Right renal pelvis (tissue), 4 donors: ENCODE data around the gene KNDC1. TPM values are rescaled to one million over a fixed set of nuclear protein-coding genes. Genes with fewer than 3 reads are reported as not detected.
"Not testable (repeated sequence)": the region's sequence is repeated elsewhere in the genome, so short reads cannot be mapped to it uniquely, and the experiment has no call there.

Experiments used
- DNase-seq, 4 donors: peaks; one replicate each; pipeline ENCODE4 v3.0.0-alpha.2; 2013; ENCODE audit warnings: low read depth in 4 of 4, low spot score in 3 of 4, missing footprints in 1 of 4
- polyA plus RNA-seq, 4 donors: library from polyadenylated mRNA; unstranded; fragments of 120-200 nt; gene quantifications; one replicate each; pipeline ENCODE4 v1.2.1, GENCODE V29; 2013; ENCODE audit not compliant: insufficient read length in 4 of 4

The KNDC1 gene
- polyA plus RNA-seq, 4 donors = 5.9 to 9.9 (median 7.1) TPM

- DNase-seq = no peak
These were observed 93.4 kb downstream of the KNDC1 start for GRCh38 chr10:133253361-133253955.

- no peak for DNase-seq
These were observed 94.6 kb downstream of the KNDC1 start for GRCh38 chr10:133254421-133255120.

DNA sequence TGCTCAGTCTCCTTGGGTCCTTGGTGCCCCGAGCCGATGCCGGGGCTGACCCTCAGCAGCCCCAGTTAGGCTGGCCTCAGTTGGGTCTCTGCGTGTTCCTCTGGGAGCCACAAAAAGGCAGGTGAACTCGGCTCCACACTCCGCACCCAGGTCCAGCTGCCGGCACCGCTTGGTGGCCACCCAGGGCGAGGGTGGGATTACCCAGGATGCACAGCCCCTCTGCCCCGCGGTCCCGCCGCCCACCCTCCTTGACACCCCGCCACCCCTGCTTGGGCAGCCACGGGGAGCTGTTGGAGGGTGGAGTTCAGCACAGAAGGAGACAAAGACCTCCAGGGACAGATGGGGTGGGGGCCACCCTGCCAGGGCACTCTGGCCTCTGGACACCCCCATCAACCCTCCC, 95.3 kb downstream of the KNDC1 start:
- DNase-seq = no peak

- DNase-seq = no peak
These were observed 97.6 kb downstream of the KNDC1 start for GRCh38 chr10:133257489-133258065.

- DNase-seq = no peak
These were observed 98.2 kb downstream of the KNDC1 start for GRCh38 chr10:133258066-133258817.

DNA sequence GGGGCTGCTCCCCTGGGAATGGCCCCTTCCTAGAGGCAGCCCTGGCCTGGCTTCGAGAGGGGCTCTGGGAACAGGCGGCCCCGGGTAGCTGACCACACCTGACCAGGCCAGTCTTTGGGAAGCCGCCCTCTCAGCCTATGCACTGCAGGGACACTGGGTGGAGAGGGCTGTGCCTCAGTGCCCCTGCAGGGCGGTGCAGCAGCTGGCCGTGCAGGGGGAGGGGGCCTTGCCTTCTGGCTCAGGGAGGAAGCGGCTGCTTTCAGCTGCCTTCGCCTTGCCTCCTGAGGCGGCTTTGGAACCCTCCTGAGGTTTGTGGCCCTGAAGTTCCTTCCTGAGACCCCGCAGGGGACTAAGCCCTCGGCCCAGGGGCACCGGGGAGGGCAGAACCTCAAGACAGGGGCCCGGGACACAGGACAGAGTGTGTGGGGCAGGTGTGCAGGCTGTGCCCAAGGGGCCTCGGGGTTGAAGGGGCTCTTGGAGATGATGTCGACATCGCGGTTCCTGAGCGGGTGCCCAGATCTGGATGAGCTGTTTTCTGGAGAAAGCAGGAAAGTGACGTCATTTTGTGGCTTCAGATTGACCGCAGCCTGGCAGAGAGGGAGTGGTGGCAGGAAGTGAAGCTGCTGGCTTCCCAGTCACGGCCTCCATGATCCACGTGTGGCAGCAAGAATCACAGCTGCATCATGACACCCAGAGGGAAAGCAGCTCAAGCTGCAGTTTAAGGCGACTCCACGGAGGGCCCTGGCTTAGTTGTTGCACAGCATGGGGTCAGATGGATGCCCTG, 99.0 kb downstream of the KNDC1 start:
- no peak for DNase-seq

- DNase-seq = no peak
These were observed 99.6 kb downstream of the KNDC1 start for GRCh38 chr10:133259602-133259989.

DNA sequence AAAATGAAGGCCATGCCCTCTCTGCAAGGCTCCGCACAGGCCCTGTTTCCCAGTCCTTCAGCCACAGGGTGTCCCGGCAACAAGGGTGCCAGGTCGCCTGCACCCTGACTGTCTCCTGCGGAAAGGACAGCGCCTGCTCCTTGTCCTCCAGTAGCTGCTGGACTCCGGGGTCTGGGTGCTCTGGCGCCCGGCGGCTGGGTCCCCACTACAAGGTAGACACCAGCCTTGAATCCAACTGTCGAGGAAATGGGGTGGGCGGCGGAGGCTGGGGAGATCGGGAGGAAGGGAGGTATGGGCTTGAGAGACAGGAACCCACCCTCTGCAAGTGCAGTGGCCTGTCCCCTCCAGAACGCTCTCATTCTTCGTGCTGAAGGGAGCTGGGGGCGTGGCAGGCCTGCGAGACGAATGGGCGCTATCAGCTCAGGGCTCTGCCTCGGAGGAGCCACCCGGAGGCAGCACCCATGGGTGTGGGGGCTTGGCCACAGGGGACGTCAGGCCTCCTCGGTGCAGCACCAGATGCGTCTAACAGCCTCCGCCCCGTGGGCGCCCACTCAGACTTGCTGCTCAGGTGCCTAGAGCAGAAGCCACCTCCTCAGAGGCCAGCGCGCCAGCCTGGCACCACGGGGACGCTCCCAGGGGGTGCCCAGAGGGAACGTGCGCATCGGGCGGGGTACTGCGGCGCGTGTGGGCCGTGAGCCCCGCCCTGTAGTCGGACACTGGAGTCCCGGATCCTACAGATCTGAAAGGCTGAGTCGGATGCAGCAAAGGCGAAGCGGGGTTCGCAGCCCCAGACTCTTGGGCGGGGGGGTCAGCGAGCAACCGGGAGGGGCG, 101.1 kb downstream of the KNDC1 start:
- DNase-seq = no peak

DNA sequence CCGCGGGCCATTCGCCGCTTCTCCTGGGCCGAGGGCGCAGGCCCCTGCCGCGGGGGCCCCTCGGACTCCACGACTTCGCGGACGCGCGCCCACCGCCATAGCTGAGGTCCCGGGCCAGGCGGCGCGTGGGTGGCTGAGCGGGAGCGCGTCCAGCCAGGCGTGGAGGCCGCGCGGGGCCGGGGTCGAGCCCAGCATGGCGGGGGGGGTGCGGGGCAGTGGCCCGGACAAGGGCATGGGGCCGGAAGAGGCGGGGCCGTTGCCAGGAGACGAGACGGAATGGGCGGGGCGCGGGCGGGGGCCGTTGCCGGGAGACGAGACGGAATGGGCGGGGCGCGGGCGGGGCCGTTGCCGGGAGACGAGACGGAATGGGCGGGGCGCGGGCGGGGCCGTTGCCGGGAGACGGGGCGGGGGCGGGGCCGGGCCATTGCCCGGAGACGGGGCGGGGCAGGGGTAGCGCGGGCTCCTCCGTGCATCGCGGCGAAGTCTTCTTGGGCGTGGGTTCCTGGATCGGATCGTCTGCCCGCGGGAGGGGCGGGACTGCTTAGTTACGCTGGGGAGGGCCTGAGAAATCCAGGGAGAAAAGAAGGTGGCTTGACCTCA, 101.8 kb downstream of the KNDC1 start:
- no peak for DNase-seq

DNA sequence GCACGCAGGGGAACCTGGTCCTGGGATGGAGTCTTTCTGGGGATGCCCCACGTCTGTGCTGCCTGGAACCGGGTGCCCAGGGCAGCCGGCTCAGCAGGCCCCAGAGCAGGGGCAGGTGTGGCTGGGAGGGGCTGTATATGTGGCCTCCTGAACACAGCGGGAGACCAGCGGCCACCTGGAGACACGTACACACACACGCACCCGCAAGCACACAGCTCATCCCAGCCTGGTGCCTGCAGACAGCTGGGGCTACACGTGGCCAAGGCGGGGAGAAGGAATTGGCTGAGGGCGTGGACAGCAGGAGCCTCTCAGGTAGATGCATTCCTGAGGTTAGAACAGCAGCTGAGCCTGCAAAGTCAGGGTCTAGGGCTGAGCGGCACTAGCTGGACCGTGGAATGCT, 102.7 kb downstream of the KNDC1 start:
- DNase-seq = no peak

- DNase-seq = no peak
These were observed 103.7 kb downstream of the KNDC1 start for GRCh38 chr10:133263674-133264073.

GRCh38 chr10:133264461-133264860, 104.4 kb downstream of the KNDC1 start:
- DNase-seq = no peak

DNA sequence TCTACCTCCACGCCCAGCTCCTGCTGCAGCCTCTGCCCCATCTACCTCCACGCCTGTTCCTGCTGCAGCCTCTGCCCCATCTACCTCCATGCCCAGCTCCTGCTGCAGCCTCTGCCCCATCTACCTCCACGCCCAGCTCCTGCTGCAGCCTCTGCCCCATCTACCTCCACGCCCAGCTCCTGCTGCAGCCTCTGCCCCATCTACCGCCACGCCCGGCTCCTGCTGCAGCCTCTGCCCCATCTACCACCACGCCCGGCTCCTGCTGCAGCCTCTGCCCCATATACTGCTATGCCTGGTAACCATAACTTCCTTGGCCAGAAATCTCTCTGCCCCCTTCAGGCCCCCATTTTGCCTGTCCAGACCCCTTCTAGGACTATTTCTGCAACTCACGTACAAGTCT, 105.0 kb downstream of the KNDC1 start:
- DNase-seq = not testable (repeated sequence)

DNA sequence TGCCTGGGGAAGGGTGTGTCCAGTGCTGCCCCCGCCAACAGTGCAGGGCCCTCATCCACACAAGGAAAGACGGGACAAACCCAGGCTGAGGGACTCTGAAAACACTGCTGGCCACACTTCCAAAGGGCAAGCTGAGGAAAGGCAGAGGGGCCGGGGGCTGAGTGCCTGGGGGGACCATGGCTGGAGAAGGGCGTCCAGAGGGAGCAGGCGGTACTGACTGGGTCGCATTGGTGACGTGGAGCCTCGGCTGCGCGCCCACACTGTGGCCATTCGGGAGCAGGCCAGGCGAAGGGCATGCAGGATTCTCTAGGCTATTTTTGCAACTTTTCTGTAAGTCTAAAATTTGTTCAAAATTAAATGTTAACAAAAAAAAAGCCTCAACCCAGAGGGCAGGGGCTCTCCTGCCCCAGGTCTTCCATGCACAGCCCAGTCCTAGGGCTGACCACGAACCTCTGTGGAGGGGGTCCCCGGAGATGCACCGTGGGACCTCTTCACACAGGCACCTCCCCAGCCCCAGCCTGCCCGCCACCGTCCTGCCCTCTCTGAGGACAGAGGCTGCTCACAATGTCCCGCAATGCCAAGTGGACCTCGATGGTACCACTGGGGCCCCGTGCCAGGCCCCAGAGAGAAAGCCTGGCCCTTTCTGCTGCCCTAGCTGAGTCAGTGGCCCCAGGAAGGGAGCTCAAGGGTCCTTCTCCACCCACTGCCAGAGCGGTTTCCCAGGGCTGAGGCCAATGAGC, 106.2 kb downstream of the KNDC1 start:
- no peak for DNase-seq

DNA sequence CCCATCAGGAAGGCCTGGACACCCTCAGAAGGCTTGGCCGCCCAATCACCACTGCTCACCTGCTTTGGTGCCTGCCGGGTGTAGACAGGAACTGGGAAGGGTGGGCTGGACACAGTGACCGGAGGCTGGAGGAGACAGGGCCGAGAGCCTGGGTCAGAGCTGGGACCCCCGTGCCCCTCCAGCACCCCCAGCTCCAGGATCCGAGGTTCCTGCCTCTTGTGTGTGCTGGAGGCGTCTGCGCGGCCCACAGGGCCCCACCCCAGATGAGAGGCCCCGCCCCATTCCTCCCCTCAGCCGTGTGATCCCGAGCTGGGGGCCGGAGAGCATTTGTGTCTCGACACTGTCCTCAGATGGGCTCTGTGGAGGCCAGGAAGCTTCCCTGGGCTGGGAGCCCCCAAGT, 107.3 kb downstream of the KNDC1 start:
- DNase-seq = no peak

- no peak for DNase-seq
These were observed 107.8 kb downstream of the KNDC1 start for GRCh38 chr10:133267829-133268228.

DNA sequence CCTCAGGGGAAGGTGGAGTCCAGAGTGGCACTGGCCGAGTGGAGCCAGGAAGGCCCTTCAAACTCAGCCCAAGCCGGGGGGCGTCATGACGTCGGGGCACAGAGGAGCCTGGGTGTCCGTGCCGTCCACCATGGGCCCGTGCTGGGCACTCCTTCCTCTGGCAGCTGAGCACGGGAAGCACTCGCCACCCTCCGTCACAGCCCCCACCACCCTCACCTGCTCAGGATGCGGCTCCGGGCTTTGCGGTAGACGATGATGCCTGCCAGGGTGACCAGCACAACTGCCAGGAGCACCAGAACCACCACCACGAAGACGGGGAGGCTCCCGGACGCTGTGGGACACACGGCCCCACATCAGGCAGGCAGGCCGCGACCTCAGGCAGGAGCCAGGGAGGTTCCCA, 108.5 kb downstream of the KNDC1 start:
- no peak for DNase-seq

DNA sequence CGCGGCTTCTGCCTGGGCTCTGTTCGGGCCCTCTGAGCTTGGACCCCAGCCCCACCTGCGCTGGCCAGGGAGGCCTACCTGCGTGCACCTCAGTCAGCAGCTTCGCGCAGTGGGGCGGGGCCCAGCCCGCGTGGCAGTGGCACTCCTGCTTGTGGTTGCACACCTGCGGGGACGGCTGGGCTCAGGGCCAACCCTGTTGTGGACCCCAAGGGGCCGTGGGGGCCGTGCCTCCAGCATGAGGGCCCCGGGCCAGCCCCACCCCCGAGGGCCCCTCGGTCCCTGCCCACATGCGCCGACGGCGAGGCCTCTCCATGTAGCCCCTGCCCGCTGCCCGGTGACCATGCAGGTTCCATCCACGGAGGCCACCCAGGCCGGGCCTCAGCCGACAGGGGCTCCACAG, 109.3 kb downstream of the KNDC1 start:
- DNase-seq = no peak

DNA sequence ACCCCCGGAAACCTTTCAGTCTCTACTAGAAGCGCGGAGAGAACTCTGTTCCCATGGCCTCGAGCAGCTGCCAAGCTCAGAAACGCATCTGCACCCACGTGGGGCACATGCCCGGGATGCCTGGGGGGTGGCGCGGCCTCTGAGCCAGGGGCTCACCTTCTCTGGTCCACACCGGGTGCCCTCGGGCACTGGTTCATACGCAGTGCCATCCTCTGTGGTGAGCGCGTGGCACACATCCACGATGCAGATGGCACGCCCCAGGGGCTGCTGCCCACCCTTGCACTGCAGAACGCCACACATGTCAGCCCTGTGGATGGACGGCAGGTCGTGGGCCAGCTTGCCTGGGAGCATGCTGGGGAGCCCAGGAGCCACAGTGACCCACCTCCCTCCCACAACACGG, 110.2 kb downstream of the KNDC1 start:
- DNase-seq = no peak
